HFFc6 (cell line): ENCODE data around the gene RABIF. TPM values are rescaled to one million over a fixed set of nuclear protein-coding genes. Genes with fewer than 3 reads are reported as not detected.
"Not testable (repeated sequence)": the region's sequence is repeated elsewhere in the genome, so short reads cannot be mapped to it uniquely, and the experiment has no call there.

Source experiments
- DNase-seq: peaks from one replicate; pipeline ENCODE4 v3.0.0-alpha.2; 2018
- H3K27ac Mint-ChIP-seq: 2 replicates; pipeline ENCODE4 v1.8.0; 2020; ENCODE audit warnings: mild to moderate bottlenecking, mixed read lengths
- H3K27me3 Mint-ChIP-seq: 2 replicates; pipeline ENCODE4 v1.8.0; 2021; ENCODE audit warnings: mild to moderate bottlenecking, moderate library complexity, mixed read lengths; ENCODE audit not compliant: insufficient read depth
- H3K36me3 Mint-ChIP-seq: 2 replicates; pipeline ENCODE4 v1.8.0; 2021; ENCODE audit warnings: low read depth, mixed read lengths
- H3K4me1 Mint-ChIP-seq: 2 replicates; pipeline ENCODE4 v1.8.0; 2020; ENCODE audit warnings: low read depth, mixed read lengths
- H3K4me3 Mint-ChIP-seq: 2 replicates; pipeline ENCODE4 v1.8.0; 2020; ENCODE audit warnings: mild to moderate bottlenecking, moderate library complexity, mixed read lengths
- H3K9me3 Mint-ChIP-seq: 2 replicates; pipeline ENCODE4 v1.8.0; 2020; ENCODE audit warnings: mild to moderate bottlenecking, mixed read lengths
- CTCF ChIP-seq: fragments of 200-600 bp; sonication (generic); IDR thresholded peaks from 2 replicates; pipeline ENCODE4 v1.5.0; 2021; ENCODE audit warnings: antibody characterized with exemption, mild to moderate bottlenecking
- long read RNA-seq: library from polyadenylated mRNA; unstranded; transcript quantifications from one replicate; pipeline ENCODE4 v2.0.0, GENCODE V29; 2019
- total RNA-seq, 6 experiments: library from RNA; stranded (reverse); fragmentation: NEBNext Ultra II Directional; extraction: Animal tissue kit (Norgen Biotek cat#: 25700); gene quantifications; 2 replicates in 1 of 6; 3 replicates in 5 of 6; pipeline ENCODE4 v1.2.3, GENCODE V29; 2021

RABIF gene
- total RNA-seq: 10 to 100 TPM in 4 of 6 experiments, 1 to 10 TPM in 2; 9.0 to 11.7 (median 10.9) TPM
- long read RNA-seq, transcript RABIF-201 (2 exons, 2,430 nt): major isoform, 30 of 31 reads
- long read RNA-seq, partial matches to known transcripts: 0 of 31 reads
- long read RNA-seq, other reads (novel, unspliced or antisense): 1 of 31 reads

GRCh38 chr1:202888531-202889360 is at the start of gene RABIF:
Gene RABIF (minus strand): TSS chr1:202889149. CDS start chr1:202889098, 51 bp downstream.
- peaks cover 3% of the 10 kb centered on the region; the same call in 1 of the 2 replicates for H3K27me3 Mint-ChIP-seq
- peaks cover 15% of the 10 kb centered on the region for H3K4me1 Mint-ChIP-seq
- peak within 1 kb of the TSS; percentile 94 for H3K27ac Mint-ChIP-seq
- peak; percentile 43; the same call in 1 of the 2 replicates for TF ChIP-seq CTCF
- H3K4me3 Mint-ChIP-seq: peak within 1 kb of the TSS; percentile 94
- H3K9me3 Mint-ChIP-seq: no peaks in the 10 kb centered on the region
- peak; percentile 93 for DNase-seq
- H3K36me3 Mint-ChIP-seq: peaks cover 3% of the 10 kb centered on the region

GRCh38 chr1:202938287-202938925 is 49.5 kb upstream of the RABIF start:
- DNase-seq: no peak
- Mint-ChIP-seq H3K27me3 (peaks cover 1% of the 10 kb centered on the region; the same call in 1 of the 2 replicates), H3K27ac (no peak overlapping the region), H3K36me3 (peaks cover 22% of the 10 kb centered on the region), H3K4me3 (no peak overlapping the region), H3K9me3 (no peaks in the 10 kb centered on the region), H3K4me1 (no peaks in the 10 kb centered on the region)
- no peak for TF ChIP-seq CTCF

GRCh38 chr1:202936409-202936808 is 47.5 kb upstream of the RABIF start:
- H3K4me1 Mint-ChIP-seq, H3K27me3 Mint-ChIP-seq, H3K4me3 Mint-ChIP-seq, H3K27ac Mint-ChIP-seq, DNase-seq, H3K9me3 Mint-ChIP-seq: not testable (repeated sequence)
- peaks cover 14% of the 10 kb centered on the region; the same call in 1 of the 2 replicates for H3K36me3 Mint-ChIP-seq

DNA sequence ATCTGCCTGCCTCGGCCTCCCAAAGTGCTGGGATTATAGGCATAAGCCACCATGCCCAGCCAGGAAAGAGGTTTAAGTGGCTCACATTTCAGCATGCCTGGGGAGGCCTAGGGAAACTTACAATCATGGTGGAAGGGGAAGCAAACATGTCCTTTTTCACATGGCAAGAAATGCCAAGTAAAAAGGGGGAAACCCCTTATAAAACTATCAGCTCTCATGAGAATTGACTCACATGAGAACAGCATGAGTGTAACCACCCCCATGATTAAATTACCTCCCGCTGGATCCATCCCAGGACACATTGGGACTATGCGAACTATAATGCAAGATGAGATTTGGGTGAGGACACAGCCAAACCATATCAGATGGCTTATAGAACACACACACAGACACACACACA is 46.9 kb upstream of the RABIF start:
- H3K4me1 Mint-ChIP-seq: no peaks in the 10 kb centered on the region
- no peak for DNase-seq

DNA sequence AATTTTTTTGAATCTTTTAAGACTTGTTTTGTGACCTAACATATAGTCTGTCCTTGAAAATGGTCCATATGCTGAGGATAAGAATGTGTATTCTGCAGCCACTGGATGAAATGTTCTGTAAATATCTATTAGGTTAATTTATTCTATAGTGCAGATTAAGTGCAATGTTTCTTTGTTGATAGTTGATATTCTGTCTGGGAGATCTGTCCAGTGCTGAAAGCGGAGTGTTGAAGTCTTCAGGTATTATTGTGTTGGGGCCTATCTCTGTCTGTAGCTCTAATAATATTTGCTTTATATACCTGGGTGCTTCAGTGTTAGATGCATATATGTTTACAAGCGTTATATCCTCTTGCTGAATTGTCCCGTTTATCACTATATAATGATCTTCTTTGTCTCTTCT is 45.8 kb upstream of the RABIF start:
- DNase-seq: no peak
- H3K4me3 Mint-ChIP-seq: no peak overlapping the region
- TF ChIP-seq CTCF: no peak
- H3K4me1 Mint-ChIP-seq: no peaks in the 10 kb centered on the region
- peaks cover 1% of the 10 kb centered on the region for H3K27me3 Mint-ChIP-seq
- H3K9me3 Mint-ChIP-seq: peaks cover 5% of the 10 kb centered on the region
- H3K27ac Mint-ChIP-seq: no peak overlapping the region
- H3K36me3 Mint-ChIP-seq: 0 out of 2 replicates have a peak, but pooled peaks cover 4% of the 10 kb centered on the region

More for the DNA sequence above, 46.9 kb upstream of the RABIF start:
- Mint-ChIP-seq H3K27me3 (peaks cover 1% of the 10 kb centered on the region; the same call in 1 of the 2 replicates), H3K36me3 (peaks cover 8% of the 10 kb centered on the region; the same call in 1 of the 2 replicates), H3K4me3 (no peak overlapping the region), H3K27ac (no peak overlapping the region), H3K9me3 (peaks cover 5% of the 10 kb centered on the region)
- TF ChIP-seq CTCF: no peak
